Ovary (tissue), 9 donors: Measurements from ENCODE around the gene ZNF541. TPM values are rescaled to one million over a fixed set of nuclear protein-coding genes. Genes with fewer than 3 reads are reported as not detected.

ENCODE experiments used
- DNase-seq, 5 donors: peaks; one replicate each; pipeline ENCODE4 v3.0.0-alpha.2; 2019 to 2020
- H3K27ac ChIP-seq, 2 donors: fragments of 200-600 bp; one replicate each; pipeline versions ENCODE4 v1.5.1 to v1.8.0; 2019 to 2022
- H3K27me3 ChIP-seq: fragments of 200-600 bp; one replicate; pipeline ENCODE4 v1.8.0; 2022
- H3K36me3 ChIP-seq: fragments of 200-600 bp; sonication (generic); one replicate; pipeline ENCODE4 v1.5.1; 2019
- H3K4me1 ChIP-seq: one replicate; pipeline ENCODE4 v1.8.1; 2013; ENCODE audit warnings: mild to moderate bottlenecking, moderate library complexity; ENCODE audit not compliant: insufficient read depth
- H3K4me3 ChIP-seq: fragments of 200-600 bp; sonication (generic); one replicate; pipeline ENCODE4 v1.5.1; 2017
- H3K9me3 ChIP-seq, 2 donors: fragments of 200-600 bp in 1 of 2; sonication (generic) in 1 of 2; one replicate each; pipeline versions ENCODE4 v1.5.1 to v1.8.1; 2013 to 2019; ENCODE audit warnings: mild to moderate bottlenecking in 1 of 2, moderate library complexity in 1 of 2
- EP300 ChIP-seq: sonication (generic); formaldehyde crosslinking; IDR thresholded peaks from one replicate; pipeline ENCODE4 v1.6.1; 2017; ENCODE audit warnings: antibody characterized with exemption
- POLR2A ChIP-seq: fragments of 450-650 bp; IDR thresholded peaks from one replicate; pipeline ENCODE4 v1.6.1; 2017; ENCODE audit warnings: antibody characterized with exemption, mild to moderate bottlenecking, moderate library complexity
- WGBS, 3 donors: extraction: QIAGEN DNeasy Blood & Tissue Kit in 1 of 3; methylation state at CpG; one replicate each; pipeline versions ENCODE4 v1.1.5 to v1.1.7; 2013 to 2017; 5-methylcytosine and 5-hydroxymethylcytosine counted together
- intact Hi-C, 4 donors: fragments of 100-400 bp; cut with DNase I; formaldehyde crosslinking; loops; one replicate each; pipeline versions ENCODE4 v1.11.0 to v1.15.1; 2022 to 2023
- polyA plus RNA-seq, 2 donors: library from polyadenylated mRNA; stranded (reverse); fragments of 200-250 nt in 1 of 2; fragments of 350-450 nt in 1 of 2; fragmentation: Illumina TruSeq in 1 of 2; extraction: RNeasy Lipid Tissue Mini Kit (QIAGEN cat#74804) in 1 of 2; gene quantifications; one replicate each; pipeline ENCODE4 v1.2.3, GENCODE V29; 2013 to 2014
- small RNA-seq: library from RNA; depleted of rRNA; stranded (forward); fragments of <200 nt; gene quantifications from one replicate; pipeline ENCODE3, GENCODE V24; 2016
- total RNA-seq, 7 donors: library from RNA; depleted of rRNA in 2 of 7; stranded (reverse); fragments of >200 nt in 2 of 7; fragmentation: NEBNext Ultra II Directional in 3 of 7; extraction: Animal tissue kit (Norgen Biotek cat#: 25700) in 3 of 7; gene quantifications; one replicate each; pipeline versions ENCODE4 v1.1.0 to v1.2.4, GENCODE V29; 2016 to 2023
- TF ChIP-seq, protein P1 (sequence below), 3 donors: fragments of 450-650 bp in 2 of 3; fragments of 200-600 bp in 1 of 3; IDR thresholded peaks; one replicate each; pipeline versions ENCODE4 v1.5.1 to v1.8.0; 2016 to 2022; ENCODE audit warnings: antibody characterized with exemption in 3 of 3, mild to moderate bottlenecking in 1 of 3
- donor health status: DM: no; HTN: no; CAD: no; lungs with moderate emphysema.
- donor health status: DM: no; HTN: no; CAD: no.
- donor health status: Bipolar disorder and iron deficiency.
- donor health status: DM: yes; HTN: yes; CAD: no.
- donor health status: DM: no; HTN: no; CAD: no.
- donor health status: DM: yes; HTN: yes; CAD: no.

The ZNF541 gene
- total and polyA plus RNA-seq, 9 donors: 0.62 to 2.5 (median 1.5) TPM

DNA sequence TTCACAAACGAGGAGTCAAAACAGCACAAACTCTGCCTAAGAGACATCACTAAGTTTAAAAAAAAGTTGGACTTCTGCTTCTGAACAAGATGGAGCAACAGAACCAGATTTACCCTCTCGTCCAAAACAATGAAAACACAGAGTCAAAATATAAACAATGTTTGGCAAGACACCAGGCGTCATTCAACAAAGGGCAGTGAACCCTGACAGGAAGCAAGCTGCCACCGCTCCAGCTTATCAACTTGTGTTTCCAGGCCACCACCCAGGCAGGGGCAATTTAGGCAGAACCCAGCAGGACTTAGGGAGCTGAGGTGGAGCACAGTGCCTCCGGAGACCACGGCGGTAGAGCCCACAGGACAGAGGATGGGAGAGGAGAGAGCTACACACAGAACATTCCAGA is 49.5 kb downstream of the ZNF541 start:
- Histone ChIP-seq H3K27me3 (no peaks in the 10 kb centered on the region), H3K4me1 (peaks cover 3% of the 10 kb centered on the region), H3K4me3 (no peak overlapping the region), H3K36me3 (no peaks in the 10 kb centered on the region), H3K27ac (no peak overlapping the region), H3K9me3 (no peaks in the 10 kb centered on the region)
- intact Hi-C loops: loop anchor here in 1 of 4 donors (10.0 kb wide), 2 partner anchors 171 to 261 kb away; no protein-coding TSS in a partner anchor
- DNase-seq: no peak
- TF ChIP-seq, protein P1, sequence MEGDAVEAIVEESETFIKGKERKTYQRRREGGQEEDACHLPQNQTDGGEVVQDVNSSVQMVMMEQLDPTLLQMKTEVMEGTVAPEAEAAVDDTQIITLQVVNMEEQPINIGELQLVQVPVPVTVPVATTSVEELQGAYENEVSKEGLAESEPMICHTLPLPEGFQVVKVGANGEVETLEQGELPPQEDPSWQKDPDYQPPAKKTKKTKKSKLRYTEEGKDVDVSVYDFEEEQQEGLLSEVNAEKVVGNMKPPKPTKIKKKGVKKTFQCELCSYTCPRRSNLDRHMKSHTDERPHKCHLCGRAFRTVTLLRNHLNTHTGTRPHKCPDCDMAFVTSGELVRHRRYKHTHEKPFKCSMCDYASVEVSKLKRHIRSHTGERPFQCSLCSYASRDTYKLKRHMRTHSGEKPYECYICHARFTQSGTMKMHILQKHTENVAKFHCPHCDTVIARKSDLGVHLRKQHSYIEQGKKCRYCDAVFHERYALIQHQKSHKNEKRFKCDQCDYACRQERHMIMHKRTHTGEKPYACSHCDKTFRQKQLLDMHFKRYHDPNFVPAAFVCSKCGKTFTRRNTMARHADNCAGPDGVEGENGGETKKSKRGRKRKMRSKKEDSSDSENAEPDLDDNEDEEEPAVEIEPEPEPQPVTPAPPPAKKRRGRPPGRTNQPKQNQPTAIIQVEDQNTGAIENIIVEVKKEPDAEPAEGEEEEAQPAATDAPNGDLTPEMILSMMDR (IDR thresholded peaks at IDR 0.05): no peak
- TF ChIP-seq POLR2A (no peak), EP300 (no peak)
- WGBS, 3 donors: 7 to 45% (median 13%) methylated on average over 7 of the region's 7 CpGs

Small RNA genes within 50 kb of the gene (small RNA-seq; reads per million reads assigned to genes)
- gene RN7SL322P: not detected

Other genes starting within 250 kb of the ZNF541 start
- 1 to 10 TPM in 6 of 7 donors, under 1 TPM in 1; 0.51 to 3.9 (median 1.3) TPM for gene C5AR2, start 241.0 kb downstream of the ZNF541 start, total RNA-seq
- gene C5AR2, start 241.0 kb downstream of the ZNF541 start, polyA plus RNA-seq: 1 to 10 TPM in 1 of 2 donors, under 1 TPM in 1; 0.41 to 1.1 TPM
- gene DHX34, start 223.8 kb downstream of the ZNF541 start, total RNA-seq: 10 to 100 TPM; 14.1 to 21.3 (median 17.7) TPM
- gene DHX34, start 223.8 kb downstream of the ZNF541 start, polyA plus RNA-seq: 10 to 100 TPM in 1 of 2 donors, 1 to 10 TPM in 1; 2.6 to 13.9 TPM
- gene MEIS3, start 153.6 kb downstream of the ZNF541 start, total RNA-seq: 10 to 100 TPM; 13.3 to 30.6 (median 18.7) TPM
- 10 to 100 TPM in 1 of 2 donors, 1 to 10 TPM in 1; 7.2 to 18.6 TPM for gene MEIS3, start 153.6 kb downstream of the ZNF541 start, polyA plus RNA-seq
- 1 to 10 TPM in 1 of 7 donors, under 1 TPM in 3, not detected in 3; 0.07 to 1.3 (median 0.39) TPM for gene SLC8A2, start 101.3 kb downstream of the ZNF541 start, total RNA-seq
- under 1 TPM; 0.08 to 0.60 TPM for gene SLC8A2, start 101.3 kb downstream of the ZNF541 start, polyA plus RNA-seq
- 1 to 10 TPM; 2.8 to 5.5 (median 4.4) TPM for gene KPTN, start 88.9 kb downstream of the ZNF541 start, total RNA-seq
- gene KPTN, start 88.9 kb downstream of the ZNF541 start, polyA plus RNA-seq: 1 to 10 TPM; 4.4 to 5.4 TPM
- 100 to 1,000 TPM in 2 of 7 donors, 10 to 100 TPM in 5; 76.5 to 101 (median 95.1) TPM for gene NAPA, start 58.1 kb downstream of the ZNF541 start, total RNA-seq
- 10 to 100 TPM; 59.4 to 74.5 TPM for gene NAPA, start 58.1 kb downstream of the ZNF541 start, polyA plus RNA-seq
- gene BICRA, start 36.0 kb upstream of the ZNF541 start, total RNA-seq: 10 to 100 TPM in 5 of 7 donors, 1 to 10 TPM in 2; 3.7 to 21.7 (median 13.1) TPM
- gene BICRA, start 36.0 kb upstream of the ZNF541 start, polyA plus RNA-seq: 10 to 100 TPM in 1 of 2 donors, 1 to 10 TPM in 1; 8.1 to 10.1 TPM
- gene EHD2, start 140.3 kb upstream of the ZNF541 start, total RNA-seq: 100 to 1,000 TPM in 5 of 7 donors, 10 to 100 TPM in 2; 28.0 to 162 (median 129) TPM
- 10 to 100 TPM; 62.4 to 86.0 TPM for gene EHD2, start 140.3 kb upstream of the ZNF541 start, polyA plus RNA-seq
- gene NOP53, start 172.4 kb upstream of the ZNF541 start, total RNA-seq: 100 to 1,000 TPM; 645 to 985 (median 727) TPM
- gene NOP53, start 172.4 kb upstream of the ZNF541 start, polyA plus RNA-seq: 1,000 to 10,000 TPM in 1 of 2 donors, 100 to 1,000 TPM in 1; 591 to 1,198 TPM
- 100 to 1,000 TPM; 169 to 412 (median 211) TPM for gene SELENOW, start 205.6 kb upstream of the ZNF541 start, total RNA-seq
- gene SELENOW, start 205.6 kb upstream of the ZNF541 start, polyA plus RNA-seq: 100 to 1,000 TPM; 257 to 330 TPM
- not detected for gene TPRX1, start 231.4 kb upstream of the ZNF541 start, total RNA-seq
- not detected for gene TPRX1, start 231.4 kb upstream of the ZNF541 start, polyA plus RNA-seq
- not detected for gene CRX, start 248.8 kb upstream of the ZNF541 start, total RNA-seq
- not detected for gene CRX, start 248.8 kb upstream of the ZNF541 start, polyA plus RNA-seq